GM19043 (cell line): ENCODE data around the gene TET2.
A peak's percentile ranks its signal among the peaks of the same experiment; 100 is the strongest.
"Not testable (repeated sequence)": the region's sequence is repeated elsewhere in the genome, so short reads cannot be mapped to it uniquely, and the experiment has no call there.

Source experiments
- ATAC-seq: cut with Tn5 transposase; IDR thresholded peaks from one replicate; pipeline ENCODE4 v1.9.1; 2021; ENCODE audit warnings: low read depth; ENCODE audit not compliant: unreplicated experiment

TET2 gene

GRCh38 chr4:105280338-105281123, 133.9 kb downstream of the TET2 start:
- ATAC-seq = no peak

- ATAC-seq = no peak
Measured at GRCh38 chr4:105281124-105281415, 134.4 kb downstream of the TET2 start.

- no peak for ATAC-seq
Measured at GRCh38 chr4:105282489-105282888, 135.8 kb downstream of the TET2 start.

- no peak for ATAC-seq
Measured at GRCh38 chr4:105283501-105283900, 136.8 kb downstream of the TET2 start.

GRCh38 chr4:105288121-105288520, 141.4 kb downstream of the TET2 start:
- ATAC-seq = no peak

- no peak for ATAC-seq
Measured at GRCh38 chr4:105291925-105292324, 145.2 kb downstream of the TET2 start.

- ATAC-seq = no peak
Measured at GRCh38 chr4:105293360-105293759, 146.7 kb downstream of the TET2 start.

- no peak for ATAC-seq
Measured at GRCh38 chr4:105296672-105297071, 150.0 kb downstream of the TET2 start.

- ATAC-seq = not testable (repeated sequence)
Measured at GRCh38 chr4:105299027-105299426, 152.4 kb downstream of the TET2 start.

- no peak for ATAC-seq
Measured at GRCh38 chr4:105304085-105304484, 157.4 kb downstream of the TET2 start.

GRCh38 chr4:105305019-105305836, 158.6 kb downstream of the TET2 start:
- ATAC-seq = no peak

- peak; percentile 90 for ATAC-seq
Measured at GRCh38 chr4:105306158-105306781, 159.6 kb downstream of the TET2 start.

- ATAC-seq = no peak
Measured at GRCh38 chr4:105306820-105307219, 160.1 kb downstream of the TET2 start.

- ATAC-seq = no peak
Measured at GRCh38 chr4:105318486-105318885, 171.8 kb downstream of the TET2 start.

GRCh38 chr4:105327222-105327621, 180.5 kb downstream of the TET2 start:
- no peak for ATAC-seq

- ATAC-seq = no peak
Measured at GRCh38 chr4:105327956-105328355, 181.3 kb downstream of the TET2 start.

GRCh38 chr4:105329081-105329480, 182.4 kb downstream of the TET2 start:
- ATAC-seq = no peak
